Measurements from ENCODE around the gene PAOX. TPM values are rescaled to one million over a fixed set of nuclear protein-coding genes. Genes with fewer than 3 reads are reported as not detected.
A peak's percentile ranks its signal among the peaks of the same experiment; 100 is the strongest.
"Not testable (repeated sequence)": the region's sequence is repeated elsewhere in the genome, so short reads cannot be mapped to it uniquely, and the experiment has no call there.

The PAOX gene
- total RNA-seq, 1 donor from 2014 or later = 4.2 TPM

GRCh38 chr10:133403359-133403758 is 24.3 kb downstream of the PAOX start:
- no peak for DNase-seq (ENCODE audit: low read depth)

GRCh38 chr10:133403784-133404183 is 24.7 kb downstream of the PAOX start:
- no peak for DNase-seq (ENCODE audit: low read depth)

GRCh38 chr10:133405272-133405671 is 26.2 kb downstream of the PAOX start:
- no peak for DNase-seq (ENCODE audit: low read depth)

DNA sequence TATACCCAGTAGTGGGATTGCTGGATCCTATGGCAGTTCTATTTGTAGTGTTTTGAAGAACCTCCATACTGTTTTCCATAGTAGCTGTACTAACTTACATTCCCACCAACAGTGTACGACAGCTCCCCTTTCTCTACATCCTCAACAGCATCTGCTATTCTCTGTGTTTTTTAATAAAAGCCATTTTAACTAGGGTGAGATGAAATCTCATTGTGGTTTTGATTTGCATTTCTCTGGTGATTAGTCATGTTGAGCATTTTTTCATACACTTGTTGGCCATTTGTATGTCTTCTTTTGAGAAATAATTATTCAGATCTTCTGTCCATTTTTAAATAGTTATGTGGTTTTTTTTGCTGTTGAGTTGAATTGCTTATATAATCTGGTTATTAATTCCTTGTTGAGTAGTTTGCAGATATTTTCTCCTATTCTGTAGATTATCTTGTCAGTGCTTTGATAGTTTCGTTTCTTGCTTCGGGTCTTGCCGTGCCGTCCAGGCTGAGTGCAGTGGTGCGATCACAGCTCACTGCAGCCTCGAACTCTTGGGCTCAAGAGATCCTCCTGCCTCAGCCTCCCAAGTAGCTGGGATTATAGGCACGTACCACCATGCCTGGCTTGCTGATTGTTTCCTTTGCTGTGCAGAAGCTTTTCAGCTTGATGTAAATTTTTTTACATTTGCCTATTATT is 26.9 kb downstream of the PAOX start:
- DNase-seq (ENCODE audit: low read depth) = no peak

DNA sequence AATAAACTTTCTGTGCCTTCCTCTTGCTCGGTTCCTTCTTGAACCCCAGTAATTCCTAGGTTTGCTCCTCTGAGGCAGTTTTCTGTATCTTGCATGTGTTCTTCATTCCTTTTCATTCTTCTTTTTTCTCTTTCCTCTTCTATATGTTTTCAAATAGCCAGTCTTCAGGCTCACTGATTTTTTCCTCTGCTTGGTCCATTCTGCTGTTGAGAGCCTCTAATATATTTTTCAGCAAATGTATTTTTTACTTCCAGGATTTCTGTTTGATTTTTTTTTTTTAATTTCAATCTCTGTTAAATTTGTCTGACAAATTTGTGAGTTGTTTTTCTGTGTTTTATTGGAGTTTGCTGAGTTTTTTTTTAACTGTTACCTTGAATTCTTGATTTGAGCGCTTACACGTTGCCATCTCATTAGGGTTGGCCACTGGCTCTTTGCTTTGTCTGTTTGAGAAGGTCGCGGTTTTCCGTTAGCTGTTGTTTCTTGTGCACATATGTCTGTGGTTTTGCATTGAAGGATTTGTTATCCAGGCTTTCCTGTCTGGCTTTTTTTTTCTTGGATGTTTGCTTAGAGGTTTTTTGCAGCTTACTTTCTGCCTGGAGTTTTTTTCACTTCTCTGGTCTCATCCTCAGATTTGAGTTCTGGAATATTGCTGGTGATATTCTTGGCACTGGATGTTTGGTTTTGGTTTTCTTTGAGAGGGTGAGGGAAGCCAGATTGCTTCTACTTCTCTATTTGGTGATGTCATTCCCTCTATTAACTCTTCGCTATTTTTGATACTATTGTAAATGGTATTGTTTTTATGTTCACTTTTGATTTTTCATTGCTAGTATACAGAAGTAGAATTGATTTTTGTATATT is 32.7 kb downstream of the PAOX start:
- no peak for DNase-seq (ENCODE audit: low read depth)

- DNase-seq (ENCODE audit: low read depth) = no peak
Measured at GRCh38 chr10:133412381-133412711, 33.3 kb downstream of the PAOX start.

- DNase-seq (ENCODE audit: low read depth) = not testable (repeated sequence)
Measured at GRCh38 chr10:133414401-133414800, 35.3 kb downstream of the PAOX start.

GRCh38 chr10:133415752-133416151 is 36.7 kb downstream of the PAOX start:
- DNase-seq (ENCODE audit: low read depth) = no peak

DNA sequence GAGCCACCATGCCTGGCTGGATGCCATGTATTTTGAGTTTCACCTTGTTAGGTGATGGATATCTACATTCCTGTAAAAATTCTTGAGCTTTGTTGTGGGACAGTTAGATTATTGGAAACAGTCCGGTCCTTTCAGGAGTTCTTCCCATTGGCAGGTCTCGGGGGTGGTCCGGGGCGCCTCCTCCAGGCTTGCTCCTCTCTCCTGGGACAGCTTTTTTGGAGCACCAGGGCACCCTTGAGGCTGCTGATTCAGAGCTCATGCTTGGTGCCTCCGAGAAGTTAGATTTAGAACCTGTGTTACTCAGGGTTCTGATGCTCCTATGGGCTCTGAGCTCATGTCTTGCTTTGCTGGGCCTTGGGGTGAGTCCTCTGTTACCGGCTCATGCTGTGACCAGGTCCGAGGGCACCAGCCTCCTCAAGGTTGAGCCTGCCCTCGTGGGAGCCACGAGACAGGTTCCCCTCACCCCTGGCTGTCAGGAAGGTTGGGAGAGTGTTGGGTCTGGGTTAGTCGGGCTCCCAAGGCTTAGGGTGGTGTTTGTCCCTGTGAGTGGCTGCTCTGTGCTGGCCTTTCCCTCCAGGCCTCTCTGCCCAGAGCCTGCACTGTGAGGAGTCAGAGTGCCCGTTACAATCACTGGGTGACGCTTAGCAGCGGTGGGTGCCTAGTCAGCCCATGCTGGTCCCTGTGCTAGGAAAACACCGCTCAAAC is 39.4 kb downstream of the PAOX start:
- no peak for DNase-seq (ENCODE audit: low read depth)

GRCh38 chr10:133419211-133419950 is 40.3 kb downstream of the PAOX start:
- DNase-seq (ENCODE audit: low read depth) = no peak

DNA sequence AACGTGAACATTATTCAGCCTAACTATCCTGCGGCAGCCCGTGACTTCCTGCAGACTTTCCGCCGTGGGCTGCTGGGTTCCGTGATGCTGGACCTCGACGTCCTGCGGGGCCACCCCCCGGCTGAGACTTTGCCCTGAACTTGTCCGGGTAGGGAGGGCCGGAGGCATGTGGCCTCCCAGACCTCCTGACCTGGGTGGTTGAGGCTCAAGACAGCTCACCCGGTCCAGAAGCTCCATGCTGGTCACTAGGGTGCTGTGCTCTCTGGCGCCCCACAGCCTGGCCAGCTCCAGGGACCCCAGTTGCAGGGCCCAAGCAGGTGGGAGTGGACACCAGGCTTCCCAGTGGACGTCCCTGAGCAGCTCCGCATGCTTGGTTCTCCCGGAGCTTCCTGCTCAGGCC is 41.0 kb downstream of the PAOX start:
- DNase-seq (ENCODE audit: low read depth) = no peak

DNA sequence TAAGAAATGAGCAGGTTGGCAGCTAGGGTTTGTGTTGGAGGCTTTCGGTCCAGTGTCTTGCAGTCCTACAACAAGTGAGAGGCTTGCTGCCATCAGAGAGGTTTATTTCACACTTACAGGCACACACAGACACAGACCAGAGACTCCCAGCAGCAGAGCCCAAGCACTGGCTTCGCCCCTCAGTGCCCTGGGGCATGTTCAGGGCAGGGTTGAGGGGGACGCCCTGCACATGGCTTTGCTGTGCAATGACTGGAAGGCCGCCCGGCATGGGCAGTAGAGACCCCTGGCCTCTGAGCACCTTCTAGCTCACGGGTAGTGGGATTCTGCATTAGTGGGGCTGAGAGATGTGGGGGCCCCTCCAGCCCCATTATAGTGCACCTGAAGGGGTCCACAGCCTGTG is 41.5 kb downstream of the PAOX start:
- no peak for DNase-seq (ENCODE audit: low read depth)

- DNase-seq (ENCODE audit: low read depth) = no peak
Measured at GRCh38 chr10:133421336-133422222, 42.5 kb downstream of the PAOX start.

DNA sequence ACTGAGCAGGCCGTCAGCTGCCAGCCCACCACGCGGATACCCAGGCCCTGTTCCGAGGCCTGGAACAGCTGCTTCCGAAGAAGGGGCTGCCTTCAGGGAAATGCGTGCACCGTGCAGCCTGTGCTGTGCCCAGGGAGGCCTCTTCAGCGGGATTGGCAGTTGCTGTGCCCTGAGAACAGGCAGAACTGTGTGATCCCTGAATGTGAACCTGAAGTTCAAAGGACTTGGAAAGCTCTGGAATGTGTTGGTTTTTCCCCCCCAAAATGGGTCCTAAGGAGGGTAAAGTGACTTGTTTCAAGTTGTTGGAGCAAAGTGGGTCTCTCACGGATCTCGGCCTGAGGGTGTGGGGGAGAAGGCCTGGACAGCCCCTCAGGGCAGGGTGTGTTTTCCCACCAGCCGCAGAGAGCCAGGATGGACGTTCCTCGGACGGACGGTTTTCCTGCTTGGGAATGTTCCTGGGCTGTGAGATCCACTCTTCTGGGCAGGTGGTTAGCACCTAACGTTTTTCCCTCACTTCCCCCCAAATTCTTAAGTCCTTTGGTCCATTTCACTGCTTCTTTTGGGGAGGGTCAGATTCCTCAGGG is 43.3 kb downstream of the PAOX start:
- DNase-seq (ENCODE audit: low read depth) = no peak

DNA sequence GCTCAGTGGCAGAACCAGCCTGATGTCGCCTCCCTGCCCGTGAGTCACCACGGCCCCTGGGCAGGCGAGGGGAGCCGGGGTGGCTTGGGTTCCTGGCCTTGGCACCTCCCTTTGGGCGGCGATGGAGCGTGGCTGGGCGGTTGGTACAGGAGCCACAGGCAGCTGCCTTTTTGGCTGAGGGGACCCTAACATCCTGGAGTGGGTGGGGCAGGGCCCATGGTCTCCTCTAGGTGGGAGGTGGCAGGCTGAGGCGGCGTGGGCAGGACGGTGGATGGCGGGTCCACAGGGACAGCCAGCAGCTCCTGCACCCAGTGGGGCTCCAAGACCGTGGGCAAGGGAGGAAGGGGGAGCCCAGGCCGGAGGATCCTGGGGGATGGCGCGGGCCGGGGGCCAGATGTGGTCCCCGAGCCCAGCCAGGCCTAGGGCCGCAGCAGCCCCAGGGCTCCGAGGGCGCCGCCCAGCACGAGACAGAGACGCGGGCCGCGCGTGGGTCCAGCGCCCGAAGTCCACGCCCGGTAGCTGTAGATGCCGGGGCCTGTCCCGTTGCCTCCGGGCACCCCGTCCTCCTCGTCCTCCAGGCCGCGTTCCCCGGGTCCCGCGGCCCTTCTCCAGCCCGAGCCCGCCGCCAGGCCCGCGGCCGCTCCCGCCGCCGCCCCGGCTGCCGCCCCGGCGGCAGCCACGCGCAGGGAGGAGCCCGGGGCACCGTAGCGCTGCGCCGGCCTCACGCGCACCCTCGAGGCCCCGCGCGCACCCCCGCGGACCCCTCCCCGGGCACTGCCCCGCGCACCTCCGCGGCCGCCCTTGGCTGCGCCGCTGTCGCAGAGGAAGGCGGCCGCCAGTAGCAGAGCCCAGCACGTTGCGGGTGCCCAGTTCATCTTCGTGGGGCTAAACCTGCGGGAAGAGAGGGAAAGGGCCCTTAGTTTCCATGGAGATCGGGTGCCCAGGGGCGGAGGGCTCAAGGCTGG is 44.0 kb downstream of the PAOX start:
- DNase-seq (ENCODE audit: low read depth) = peak; percentile 24

GRCh38 chr10:133424102-133424501 is 45.0 kb downstream of the PAOX start:
- DNase-seq (ENCODE audit: low read depth) = not testable (repeated sequence)

DNA sequence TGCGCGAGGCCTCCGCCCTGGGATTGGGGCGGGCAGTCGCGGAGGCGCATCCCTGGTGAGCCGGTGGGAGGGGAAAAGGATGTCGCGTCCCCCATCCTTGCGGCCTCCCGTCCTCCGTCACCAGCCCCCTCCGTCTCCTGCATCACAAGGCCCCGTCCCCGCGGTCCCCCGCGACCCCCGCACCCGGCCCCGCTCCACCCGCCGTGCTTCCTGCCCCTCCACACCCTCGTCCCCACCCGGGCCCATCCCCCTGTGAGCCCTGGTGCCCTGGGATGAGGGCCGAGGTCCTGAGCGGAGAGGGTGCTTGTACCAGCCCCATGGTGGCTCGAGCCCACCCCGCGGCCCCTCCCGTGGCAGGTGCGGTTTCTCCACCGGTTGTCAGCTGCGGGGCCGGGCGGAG is 45.5 kb downstream of the PAOX start, which contains the start of gene SPRN:
Gene SPRN (minus strand): TSS at position 25 of the 400 bp plus-strand sequence. CDS start 944 bp downstream, outside the sequence.
- DNase-seq (ENCODE audit: low read depth) = not testable (repeated sequence)

- not testable (repeated sequence) for DNase-seq (ENCODE audit: low read depth)
Measured at GRCh38 chr10:133429571-133429970, 50.5 kb downstream of the PAOX start.

Data from myocyte (in vitro differentiated cells).